ENCODE results near the gene ATG13.

The ATG13 gene

DNA sequence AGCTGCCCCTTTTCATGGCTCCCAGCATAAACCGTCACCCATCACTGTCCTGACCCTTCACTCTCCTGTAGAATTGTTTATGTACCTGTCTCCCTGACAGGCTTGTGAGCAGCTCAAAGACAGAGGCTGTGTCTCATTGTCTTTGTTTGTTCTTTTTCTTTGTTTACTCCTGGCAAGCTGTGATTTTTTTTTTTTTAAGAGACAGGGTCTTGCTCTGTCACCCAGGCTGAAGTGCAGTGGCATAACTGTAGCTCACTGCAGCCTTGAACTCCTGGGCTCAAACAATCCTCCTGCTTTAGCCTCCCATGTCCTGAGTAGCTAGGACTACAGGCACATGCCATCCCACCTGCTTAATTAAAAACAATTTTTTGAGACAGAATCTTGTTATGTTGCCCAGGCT is 73.3 kb downstream of the ATG13 start:
- TF ChIP-seq, protein P1, sequence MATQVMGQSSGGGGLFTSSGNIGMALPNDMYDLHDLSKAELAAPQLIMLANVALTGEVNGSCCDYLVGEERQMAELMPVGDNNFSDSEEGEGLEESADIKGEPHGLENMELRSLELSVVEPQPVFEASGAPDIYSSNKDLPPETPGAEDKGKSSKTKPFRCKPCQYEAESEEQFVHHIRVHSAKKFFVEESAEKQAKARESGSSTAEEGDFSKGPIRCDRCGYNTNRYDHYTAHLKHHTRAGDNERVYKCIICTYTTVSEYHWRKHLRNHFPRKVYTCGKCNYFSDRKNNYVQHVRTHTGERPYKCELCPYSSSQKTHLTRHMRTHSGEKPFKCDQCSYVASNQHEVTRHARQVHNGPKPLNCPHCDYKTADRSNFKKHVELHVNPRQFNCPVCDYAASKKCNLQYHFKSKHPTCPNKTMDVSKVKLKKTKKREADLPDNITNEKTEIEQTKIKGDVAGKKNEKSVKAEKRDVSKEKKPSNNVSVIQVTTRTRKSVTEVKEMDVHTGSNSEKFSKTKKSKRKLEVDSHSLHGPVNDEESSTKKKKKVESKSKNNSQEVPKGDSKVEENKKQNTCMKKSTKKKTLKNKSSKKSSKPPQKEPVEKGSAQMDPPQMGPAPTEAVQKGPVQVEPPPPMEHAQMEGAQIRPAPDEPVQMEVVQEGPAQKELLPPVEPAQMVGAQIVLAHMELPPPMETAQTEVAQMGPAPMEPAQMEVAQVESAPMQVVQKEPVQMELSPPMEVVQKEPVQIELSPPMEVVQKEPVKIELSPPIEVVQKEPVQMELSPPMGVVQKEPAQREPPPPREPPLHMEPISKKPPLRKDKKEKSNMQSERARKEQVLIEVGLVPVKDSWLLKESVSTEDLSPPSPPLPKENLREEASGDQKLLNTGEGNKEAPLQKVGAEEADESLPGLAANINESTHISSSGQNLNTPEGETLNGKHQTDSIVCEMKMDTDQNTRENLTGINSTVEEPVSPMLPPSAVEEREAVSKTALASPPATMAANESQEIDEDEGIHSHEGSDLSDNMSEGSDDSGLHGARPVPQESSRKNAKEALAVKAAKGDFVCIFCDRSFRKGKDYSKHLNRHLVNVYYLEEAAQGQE (IDR thresholded peaks at IDR 0.05; ENCODE audit: insufficient read depth in 1 of 2, low read depth in 2 of 2, low read length in 2 of 2): no peak
- TF ChIP-seq SIN3A (IDR thresholded peaks at IDR 0.05; ENCODE audit: borderline replicate concordance, insufficient read depth, low read length): no peak
- TF ChIP-seq FOXP2 (optimal IDR thresholded peaks at IDR 0.05; ENCODE audit: borderline replicate concordance, extremely low read depth, extremely low read length, insufficient read depth): no peak
- no peak for TF ChIP-seq POLR2AphosphoS5 (IDR thresholded peaks at IDR 0.05; ENCODE audit: low read depth, low read length)

DNA sequence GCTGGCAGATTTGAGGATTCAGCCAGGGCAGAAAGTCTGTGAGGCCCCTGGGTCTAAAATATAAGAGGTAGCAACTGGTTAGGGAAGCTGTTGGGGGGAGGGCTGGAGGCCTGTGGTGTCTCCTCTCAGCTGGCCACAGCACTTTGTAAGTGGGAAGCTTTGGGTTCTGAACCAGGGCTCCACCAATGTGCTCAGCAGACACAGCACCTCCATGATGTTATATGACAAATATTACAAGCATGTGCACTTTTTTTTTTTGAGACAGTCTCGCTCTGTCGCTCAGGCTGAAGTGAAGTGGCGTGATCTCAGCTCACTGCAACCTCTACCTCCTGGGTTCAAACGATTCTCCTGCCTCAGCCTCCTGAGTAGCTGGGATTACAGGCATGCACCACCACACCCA is 75.1 kb downstream of the ATG13 start:
- TF ChIP-seq, protein P1 (IDR thresholded peaks at IDR 0.05; ENCODE audit: insufficient read depth in 1 of 2, low read depth in 2 of 2, low read length in 2 of 2): no peak
- TF ChIP-seq SIN3A (IDR thresholded peaks at IDR 0.05; ENCODE audit: borderline replicate concordance, insufficient read depth, low read length) (no peak), FOXP2 (optimal IDR thresholded peaks at IDR 0.05; ENCODE audit: borderline replicate concordance, extremely low read depth, extremely low read length, insufficient read depth) (no peak), POLR2AphosphoS5 (IDR thresholded peaks at IDR 0.05; ENCODE audit: low read depth, low read length) (no peak), TAF1 (IDR thresholded peaks at IDR 0.05; ENCODE audit: borderline replicate concordance, insufficient read depth, low read length) (no peak)

DNA sequence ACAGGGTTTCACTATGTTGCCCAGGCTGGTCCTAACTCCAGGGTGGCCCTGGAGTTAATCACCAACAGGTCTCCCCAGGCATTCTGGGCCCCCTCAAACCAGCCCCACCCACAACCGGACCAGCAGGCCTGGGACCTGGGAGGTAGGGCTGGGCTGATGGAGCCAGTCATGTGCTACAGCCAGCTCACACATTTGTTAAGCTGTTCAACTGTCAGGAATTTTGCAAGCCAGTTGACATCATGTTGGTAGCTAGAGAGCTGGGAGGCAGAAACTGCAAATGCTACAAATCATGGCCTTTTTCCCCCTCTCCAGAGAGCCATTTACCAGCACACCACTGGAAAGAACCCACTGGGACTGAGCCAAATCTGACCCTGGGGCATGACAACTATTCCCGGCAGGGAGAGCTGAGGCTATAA is 76.3 kb downstream of the ATG13 start:
- TF ChIP-seq, protein P1 (IDR thresholded peaks at IDR 0.05; ENCODE audit: insufficient read depth in 1 of 2, low read depth in 2 of 2, low read length in 2 of 2): no peak
- TF ChIP-seq SIN3A (IDR thresholded peaks at IDR 0.05; ENCODE audit: borderline replicate concordance, insufficient read depth, low read length): no peak
- TF ChIP-seq TAF1 (IDR thresholded peaks at IDR 0.05; ENCODE audit: borderline replicate concordance, insufficient read depth, low read length): no peak
- TF ChIP-seq FOXP2 (optimal IDR thresholded peaks at IDR 0.05; ENCODE audit: borderline replicate concordance, extremely low read depth, extremely low read length, insufficient read depth): no peak
- no peak for TF ChIP-seq POLR2AphosphoS5 (IDR thresholded peaks at IDR 0.05; ENCODE audit: low read depth, low read length)

DNA sequence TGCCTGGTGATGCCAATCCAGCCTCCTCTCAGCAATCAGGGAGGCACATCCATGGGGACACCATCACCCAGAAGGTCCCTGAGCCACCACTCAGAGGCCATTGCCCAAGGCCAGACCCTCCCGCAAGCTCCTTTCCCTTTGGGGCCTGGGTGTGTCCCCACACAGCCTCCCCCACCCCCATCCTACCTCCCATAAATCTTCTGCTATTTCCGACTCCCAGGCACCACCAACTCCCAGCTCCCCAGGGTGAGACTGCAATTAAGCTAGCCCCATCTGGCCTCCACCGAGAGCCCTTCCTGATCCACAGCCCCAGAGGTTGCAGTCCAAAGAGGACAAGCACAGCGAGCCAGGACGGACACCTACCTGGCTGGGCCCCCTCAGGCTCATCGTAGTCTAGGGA is 76.7 kb downstream of the ATG13 start:
- TF ChIP-seq, protein P1 (IDR thresholded peaks at IDR 0.05; ENCODE audit: insufficient read depth in 1 of 2, low read depth in 2 of 2, low read length in 2 of 2): no peak
- TF ChIP-seq POLR2AphosphoS5 (IDR thresholded peaks at IDR 0.05; ENCODE audit: low read depth, low read length) (no peak), SIN3A (IDR thresholded peaks at IDR 0.05; ENCODE audit: borderline replicate concordance, insufficient read depth, low read length) (no peak), FOXP2 (optimal IDR thresholded peaks at IDR 0.05; ENCODE audit: borderline replicate concordance, extremely low read depth, extremely low read length, insufficient read depth) (no peak), TAF1 (IDR thresholded peaks at IDR 0.05; ENCODE audit: borderline replicate concordance, insufficient read depth, low read length) (no peak)

DNA sequence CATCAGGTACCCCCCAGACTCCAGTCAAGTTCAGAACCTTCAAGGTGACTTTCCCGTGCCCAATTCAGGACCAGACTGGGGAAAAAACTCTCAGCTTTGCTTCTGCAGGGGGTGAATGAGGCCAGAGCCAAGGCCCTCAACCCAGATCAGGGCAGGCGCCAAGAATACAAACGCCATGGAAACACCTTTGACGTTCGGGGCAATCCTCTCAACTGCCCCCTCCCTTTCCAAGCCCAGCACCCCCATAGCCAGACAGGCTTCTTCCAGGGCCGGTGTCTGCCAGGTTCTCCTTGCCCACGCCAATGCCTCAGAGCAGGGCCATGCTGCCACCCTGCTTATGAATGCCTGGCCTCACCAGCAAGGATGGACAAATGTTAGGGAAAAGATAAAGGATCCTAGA is 77.3 kb downstream of the ATG13 start:
- TF ChIP-seq, protein P1 (IDR thresholded peaks at IDR 0.05; ENCODE audit: insufficient read depth in 1 of 2, low read depth in 2 of 2, low read length in 2 of 2): no peak
- no peak for TF ChIP-seq TAF1 (IDR thresholded peaks at IDR 0.05; ENCODE audit: borderline replicate concordance, insufficient read depth, low read length)
- no peak for TF ChIP-seq FOXP2 (optimal IDR thresholded peaks at IDR 0.05; ENCODE audit: borderline replicate concordance, extremely low read depth, extremely low read length, insufficient read depth)
- TF ChIP-seq SIN3A (IDR thresholded peaks at IDR 0.05; ENCODE audit: borderline replicate concordance, insufficient read depth, low read length): no peak
- no peak for TF ChIP-seq POLR2AphosphoS5 (IDR thresholded peaks at IDR 0.05; ENCODE audit: low read depth, low read length)

Measured in PFSK-1 (cell line).